Middle frontal gyrus (tissue), 1 donor: ENCODE results near the gene CDR2L.

ENCODE experiments used
- DNase-seq: peaks from one replicate; pipeline ENCODE4 v3.0.0-alpha.2; 2015; ENCODE audit warnings: low spot score; ENCODE audit errors: extremely low spot score

CDR2L gene

DNA sequence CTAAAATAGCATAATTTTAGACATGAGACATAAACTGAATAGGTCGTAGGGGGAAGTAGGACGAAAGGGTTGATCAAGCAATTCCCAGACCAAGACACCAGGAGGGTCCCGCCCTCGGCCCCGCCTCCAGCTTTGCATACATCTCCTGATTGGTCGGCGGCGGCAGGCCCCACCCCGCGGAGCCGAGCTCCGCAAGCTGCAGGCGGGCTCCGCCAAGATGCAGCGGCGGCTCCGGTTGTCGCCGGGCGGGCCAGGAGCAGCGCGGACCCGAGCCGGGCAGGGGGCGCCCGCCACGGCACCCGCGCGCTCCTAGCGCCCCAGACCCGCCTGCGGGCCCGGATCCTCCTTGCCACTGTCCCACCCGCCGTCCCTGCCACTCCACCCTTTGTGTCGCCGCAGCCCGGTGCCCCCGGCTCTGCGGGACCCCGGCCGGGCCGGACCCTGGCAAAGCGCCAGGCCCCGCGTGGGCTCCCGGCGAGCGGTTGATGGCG lies at the start of gene CDR2L:
Gene CDR2L, plus strand, starts transcription at position 215 of the 491 bp plus-strand sequence. CDS start 412 bp downstream, outside the sequence.
- peak; percentile 95 for DNase-seq

DNA sequence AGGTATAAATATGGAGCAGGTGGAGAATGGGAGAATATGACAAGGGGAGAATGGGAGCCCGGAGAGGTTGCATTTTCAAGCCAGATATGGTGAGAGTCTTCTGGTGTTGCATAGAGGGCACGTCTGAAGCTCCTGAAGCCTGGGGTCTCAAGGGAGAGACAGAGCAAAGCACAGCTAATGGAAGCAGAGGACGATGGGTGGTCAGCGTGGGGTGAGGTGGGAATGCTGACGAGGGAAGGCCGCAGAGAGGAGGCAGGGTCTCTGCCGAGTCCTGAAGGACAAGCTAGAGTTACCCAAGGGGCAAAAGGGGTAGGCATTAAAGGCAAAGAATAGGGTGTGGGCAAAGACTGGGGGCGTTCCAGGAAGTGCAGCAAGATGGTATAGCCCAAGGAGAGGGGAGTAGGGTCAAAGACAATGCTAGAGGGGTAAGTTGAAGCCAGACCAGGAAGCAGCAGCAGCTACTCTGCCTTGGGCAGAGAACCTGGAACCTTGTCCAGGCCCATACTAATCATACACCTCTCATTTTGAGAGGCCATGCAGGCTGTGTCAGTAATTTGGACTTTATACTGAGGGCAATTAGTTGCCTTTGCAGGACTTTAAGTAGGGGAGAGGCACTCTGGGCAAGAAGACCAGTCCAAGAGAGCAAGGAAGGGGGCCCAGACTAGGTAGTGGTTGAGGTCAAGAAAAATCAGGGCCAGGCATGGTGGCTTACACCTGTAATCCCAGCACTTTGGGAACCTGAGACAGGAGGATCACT lies 49.1 kb upstream of the CDR2L start:
- DNase-seq: no peak

DNA sequence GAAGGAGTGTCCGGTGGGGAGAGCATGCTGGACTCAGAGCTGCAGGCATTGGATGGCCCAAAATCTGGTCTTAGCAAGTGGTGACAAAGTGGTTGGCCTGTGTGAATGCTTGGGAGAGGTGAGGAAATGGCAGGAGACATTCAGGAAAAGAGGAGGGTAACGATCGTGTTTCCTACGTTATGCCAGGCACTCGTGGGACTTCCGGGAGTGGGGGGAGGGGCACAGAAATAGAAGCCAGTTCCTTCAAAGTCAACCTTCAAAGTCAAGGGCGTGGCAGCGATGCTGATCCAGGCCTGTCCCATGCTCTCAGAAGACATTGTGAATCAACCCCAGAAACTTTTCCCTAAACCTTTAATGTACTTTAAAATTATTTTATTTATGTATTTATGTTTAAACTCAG lies 47.9 kb upstream of the CDR2L start:
- DNase-seq: no peak

DNA sequence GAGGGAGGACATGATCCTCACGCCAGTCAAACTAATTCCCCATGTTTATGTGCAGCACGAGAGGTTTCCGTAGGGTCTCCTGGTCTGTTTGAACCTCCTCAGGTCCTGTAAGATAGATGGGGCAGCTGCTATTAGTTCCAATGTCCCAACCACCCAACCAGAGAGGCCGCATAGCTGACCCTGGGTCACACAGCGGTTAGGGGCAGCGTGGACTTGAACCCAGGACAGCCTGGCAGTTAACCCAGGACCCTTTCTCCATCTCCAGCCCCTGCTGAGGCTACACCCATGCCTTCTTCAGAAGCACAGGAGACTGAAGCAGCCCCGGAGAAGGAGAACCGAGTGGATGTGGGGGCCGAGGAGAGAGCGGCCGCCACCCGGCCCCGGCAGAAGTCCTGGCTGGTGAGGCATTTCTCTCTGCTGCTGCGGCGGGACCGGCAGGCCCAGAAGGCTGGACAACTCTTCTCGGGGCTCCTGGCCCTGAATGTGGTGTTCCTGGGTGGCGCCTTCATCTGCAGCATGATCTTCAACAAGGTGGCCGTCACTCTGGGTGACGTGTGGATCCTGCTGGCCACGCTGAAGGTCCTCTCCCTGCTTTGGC lies 46.2 kb upstream of the CDR2L start:
- no peak for DNase-seq

DNA sequence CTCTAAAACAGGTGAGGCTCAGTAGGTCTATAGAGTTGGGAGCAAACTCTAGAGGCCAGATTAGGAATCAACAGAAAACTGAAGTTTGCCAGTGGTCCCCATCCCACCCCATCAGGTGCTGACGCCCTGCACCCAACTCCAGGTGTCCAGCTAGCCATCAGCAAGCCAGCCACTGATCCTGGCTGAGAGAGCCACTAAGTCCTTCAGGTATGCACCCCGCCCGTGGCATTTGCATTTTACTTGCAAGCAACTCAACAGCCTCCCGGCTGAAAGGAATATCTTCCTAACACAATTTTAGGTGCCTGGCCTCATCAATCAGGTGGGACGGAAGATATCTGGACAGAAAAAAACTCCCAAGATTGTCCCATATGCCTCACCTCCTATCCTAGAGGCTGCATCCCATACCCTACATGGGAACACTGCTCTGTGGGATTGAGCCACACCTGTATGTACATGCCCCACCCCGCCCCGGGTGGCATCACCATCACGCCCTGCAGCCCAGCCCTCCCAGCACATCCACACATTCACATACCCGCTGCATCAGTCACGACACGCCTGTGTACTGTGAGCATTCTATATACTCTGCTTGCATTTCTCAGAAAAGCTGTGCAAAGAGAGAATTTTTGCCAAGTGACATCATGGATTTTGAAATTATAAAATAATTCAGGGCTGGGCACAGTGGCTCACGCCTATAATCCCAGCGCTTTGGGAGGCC lies 43.5 kb upstream of the CDR2L start:
- DNase-seq: no peak

DNA sequence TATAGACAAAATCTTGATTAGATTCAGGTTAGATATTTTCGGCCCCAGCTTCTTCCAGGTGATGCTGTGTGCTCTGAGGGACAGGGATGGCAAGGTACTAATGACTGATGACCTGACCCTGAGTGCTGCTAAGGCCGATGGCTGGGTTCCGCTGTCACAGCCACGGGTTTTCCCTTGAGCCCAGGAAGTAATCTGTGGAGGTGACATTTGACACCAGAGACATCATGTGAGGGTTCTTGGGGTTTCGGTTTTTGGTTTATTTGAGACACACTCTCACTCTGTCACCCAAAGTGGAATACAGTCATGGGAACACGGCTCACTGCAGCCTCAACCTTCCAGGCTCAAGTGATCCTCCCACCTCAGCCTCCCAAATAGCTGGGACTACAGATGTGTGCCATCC lies 41.9 kb upstream of the CDR2L start:
- no peak for DNase-seq

DNA sequence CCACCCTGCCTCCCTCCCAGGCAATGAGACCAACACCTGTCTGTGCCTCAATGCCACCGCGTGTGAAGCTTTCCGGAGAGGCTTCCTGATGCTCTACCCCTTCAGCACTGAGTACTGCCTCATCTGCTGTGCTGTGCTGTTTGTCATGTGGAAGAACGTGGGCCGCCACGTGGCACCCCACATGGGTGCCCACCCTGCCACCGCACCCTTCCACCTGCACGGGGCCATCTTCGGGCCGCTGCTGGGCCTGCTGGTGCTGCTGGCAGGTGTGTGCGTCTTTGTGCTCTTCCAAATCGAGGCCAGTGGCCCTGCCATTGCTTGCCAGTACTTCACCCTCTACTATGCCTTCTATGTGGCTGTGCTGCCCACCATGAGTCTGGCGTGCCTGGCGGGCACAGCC lies 40.8 kb upstream of the CDR2L start:
- DNase-seq: no peak

DNA sequence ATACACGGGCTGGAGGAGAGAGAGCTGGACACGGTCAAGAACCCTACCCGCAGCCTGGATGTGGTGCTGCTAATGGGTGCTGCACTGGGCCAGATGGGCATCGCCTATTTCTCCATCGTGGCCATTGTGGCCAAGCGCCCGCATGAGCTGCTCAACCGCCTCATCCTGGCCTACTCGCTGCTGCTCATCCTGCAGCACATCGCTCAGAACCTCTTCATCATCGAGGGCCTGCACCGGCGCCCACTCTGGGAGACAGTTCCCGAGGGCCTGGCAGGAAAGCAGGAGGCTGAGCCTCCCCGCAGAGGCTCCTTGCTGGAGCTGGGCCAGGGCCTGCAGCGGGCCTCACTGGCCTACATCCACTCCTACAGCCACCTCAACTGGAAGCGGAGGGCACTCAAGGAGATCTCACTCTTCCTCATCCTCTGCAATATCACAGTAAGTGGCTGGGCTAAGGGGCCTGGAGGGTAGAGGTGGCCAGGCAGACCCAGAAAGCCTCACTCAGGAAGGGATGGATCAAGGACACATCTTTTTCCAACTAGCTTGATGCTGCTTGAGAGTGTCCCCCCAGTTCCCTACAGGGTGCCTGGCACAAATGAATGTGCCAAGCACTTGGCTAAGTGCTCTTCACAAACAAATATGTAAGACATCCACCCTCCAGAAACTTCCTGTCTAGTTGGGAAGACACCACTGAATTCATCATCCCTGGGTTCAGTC lies 40.2 kb upstream of the CDR2L start:
- no peak for DNase-seq

DNA sequence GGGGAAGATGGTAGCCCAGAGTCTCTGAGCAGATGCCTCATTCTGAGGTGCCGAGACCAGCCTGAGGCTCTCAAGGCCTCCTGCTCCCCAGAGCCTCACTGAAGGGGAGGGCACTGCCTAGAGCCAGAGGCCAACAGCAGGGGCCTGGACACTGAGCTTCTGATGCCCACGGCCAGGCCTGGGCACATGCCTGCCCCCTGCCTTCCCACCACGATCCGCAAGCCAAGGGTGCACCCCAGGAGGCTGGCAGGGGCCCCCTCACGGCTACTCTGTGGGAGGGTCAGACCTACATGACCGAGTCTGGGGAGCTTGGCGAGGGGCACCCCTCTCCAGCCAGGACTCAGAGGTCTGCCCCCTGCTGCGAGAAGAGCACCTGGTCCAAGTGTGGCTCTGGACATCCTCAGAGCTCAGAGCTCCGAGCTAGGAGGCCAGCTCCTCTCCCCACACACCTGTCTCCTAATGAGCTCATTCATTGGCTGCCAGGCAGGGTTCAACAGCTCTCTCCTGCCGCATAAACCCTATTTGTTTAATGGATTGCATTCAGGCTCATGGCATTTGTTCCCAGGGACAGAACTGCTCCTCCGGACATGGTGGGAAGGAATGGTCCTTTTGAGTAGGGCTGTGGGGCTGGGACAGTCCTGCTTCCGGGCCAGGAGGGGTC lies 37.8 kb upstream of the CDR2L start:
- no peak for DNase-seq

DNA sequence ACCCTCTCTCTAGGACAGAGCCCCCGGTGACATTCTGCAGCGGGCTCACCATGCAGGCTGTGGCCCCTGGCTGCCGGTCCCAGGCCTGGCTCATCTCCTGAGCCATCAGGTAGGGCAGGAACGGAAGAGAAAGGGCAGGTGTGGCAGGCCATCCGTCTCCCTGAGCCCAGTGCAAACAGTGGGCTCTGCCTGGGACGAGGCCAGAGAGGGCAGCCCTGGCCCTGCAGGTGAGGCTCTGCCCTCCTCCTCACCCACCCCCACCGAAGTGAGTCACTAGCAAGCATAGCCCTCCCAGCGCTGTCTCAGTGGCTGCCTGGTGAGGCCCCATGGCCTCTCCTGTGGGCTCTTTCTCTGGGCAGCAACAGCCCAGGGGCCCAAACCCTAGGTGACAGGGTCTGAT lies 37.2 kb upstream of the CDR2L start:
- DNase-seq: no peak

DNA sequence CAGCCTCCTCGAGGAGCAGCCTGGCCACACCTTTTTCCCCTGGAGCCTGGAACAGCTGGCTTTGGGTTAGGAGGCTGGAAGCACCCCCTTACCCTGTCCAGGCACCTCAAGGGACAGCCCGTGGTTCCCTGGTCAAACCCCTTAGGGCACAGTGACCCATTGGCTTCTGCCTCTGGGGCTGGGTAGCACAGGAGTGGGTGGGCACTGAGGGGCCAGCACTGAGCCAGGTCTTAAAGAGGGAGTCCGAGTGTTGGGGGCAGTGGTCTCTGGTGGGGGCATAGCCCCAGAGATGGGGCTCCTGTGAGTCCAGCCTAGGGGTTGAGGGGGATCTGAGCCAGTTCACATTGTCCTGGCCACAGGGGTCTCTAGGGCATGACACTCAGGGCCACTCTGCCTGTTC lies 36.4 kb upstream of the CDR2L start:
- DNase-seq: no peak

DNA sequence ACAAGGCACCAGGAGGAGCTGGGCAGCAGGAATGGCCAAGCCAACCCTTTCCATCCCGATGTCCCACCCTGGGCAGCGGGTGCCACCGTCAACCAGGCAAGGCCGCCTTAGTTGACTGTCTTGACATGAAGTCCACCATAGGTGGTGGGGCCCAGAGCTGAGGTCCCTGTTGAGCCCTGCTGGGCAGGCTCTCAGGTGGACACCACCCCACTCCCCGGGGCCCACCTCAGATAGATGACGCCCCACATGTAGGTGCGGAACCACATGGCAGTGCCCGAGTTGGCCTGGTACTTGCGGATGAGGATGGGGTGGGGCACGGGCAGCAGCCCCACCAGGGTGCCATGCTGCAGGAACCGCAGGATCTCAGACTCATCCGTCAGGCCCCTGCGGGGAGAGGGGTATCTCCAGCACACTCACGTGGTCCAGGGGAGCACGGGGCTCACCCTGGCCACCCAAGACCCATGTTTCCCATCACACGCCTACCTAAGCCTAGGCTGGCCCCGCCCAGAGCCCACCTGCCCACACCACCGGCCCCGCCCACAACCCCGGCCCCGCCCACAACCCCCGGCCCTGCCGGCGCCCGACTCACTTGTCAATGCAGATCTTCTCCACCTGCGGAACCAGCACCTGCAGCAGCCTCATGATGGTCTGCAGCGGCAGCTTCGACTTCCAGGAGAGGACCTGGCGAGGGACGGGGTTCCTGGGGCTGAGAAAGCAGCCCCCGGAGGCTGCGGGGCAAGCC lies 35.6 kb upstream of the CDR2L start:
- no peak for DNase-seq

DNA sequence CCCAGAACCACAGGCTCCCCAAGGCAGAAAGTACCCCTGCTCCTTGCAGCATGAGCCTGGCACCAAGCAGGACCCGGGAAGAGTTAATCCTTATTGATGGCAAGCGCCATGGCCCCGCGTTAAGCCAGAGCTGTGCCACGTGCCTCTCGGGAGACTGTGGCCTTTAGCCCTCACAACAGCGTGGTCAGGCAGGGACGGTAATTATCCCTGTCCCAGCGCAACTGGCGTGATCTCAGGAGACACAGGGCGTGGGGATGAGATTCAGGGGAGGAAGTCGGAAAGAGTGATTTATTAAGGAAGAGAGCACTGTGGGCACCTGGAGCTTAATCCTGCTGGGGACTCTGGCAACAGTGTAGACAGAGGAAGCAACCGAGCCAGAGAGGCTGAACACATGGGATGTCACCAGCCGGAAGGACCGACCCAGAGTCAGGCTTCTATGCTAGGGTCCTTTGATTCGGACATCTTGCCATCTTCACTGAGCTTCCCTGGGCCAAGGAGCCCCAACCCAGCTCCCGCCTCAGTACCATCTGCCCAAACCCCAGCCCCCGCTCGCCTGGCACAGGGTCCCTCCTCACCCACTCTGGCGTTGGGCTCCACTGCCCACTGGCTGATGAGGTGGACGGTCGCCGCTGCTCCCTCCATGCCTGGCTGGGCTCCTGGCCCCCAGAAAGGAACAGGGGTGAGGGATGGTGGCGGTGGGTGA lies 34.9 kb upstream of the CDR2L start:
- no peak for DNase-seq

DNA sequence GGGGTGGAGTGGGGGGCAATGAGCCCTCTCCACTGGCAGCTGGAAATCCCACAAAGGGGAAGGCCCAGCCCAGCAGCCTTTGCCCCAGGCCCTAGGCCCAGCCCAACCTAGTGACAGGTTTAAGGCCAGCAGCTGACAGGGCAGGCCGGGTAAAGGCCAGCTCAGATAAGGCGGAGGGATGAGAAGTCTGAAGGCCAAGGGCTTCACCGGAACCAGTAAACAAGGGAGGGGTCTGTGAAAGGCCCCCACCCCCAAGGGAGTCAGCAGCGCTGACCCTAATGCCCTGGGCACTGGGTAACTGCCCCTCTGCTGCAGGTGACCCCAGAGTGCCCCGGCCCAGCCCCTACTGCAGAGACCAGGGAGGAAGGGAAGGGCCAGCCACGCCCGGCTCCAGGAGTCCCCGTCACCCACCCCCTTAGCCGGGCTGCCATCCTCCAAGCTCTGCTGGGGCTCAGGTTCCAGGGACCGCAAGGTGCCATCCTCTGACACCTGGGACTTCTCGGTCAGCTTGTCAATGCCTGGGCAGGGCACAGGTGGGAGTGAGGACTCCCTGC lies 34.2 kb upstream of the CDR2L start:
- DNase-seq: no peak

DNA sequence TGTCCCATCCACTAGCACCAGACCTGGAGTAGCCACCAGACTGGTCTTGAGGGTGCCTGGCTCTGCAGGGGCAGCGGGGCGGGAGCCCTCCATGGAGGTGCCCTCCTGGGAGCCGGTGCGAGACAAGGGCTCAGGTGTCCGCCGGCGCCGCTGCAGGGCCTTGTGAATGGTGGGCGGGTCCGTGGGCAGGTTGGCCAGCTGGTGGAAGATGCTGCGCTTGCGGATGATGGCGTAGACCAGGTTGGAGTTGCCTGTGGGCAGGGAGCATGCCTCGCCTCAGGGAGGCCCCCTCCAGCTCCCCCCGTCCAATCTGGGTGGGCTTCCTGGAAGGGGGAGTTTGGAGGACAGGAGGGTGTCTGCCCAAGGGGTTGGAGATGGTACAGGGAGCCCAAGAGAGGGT lies 33.3 kb upstream of the CDR2L start:
- DNase-seq: no peak

DNA sequence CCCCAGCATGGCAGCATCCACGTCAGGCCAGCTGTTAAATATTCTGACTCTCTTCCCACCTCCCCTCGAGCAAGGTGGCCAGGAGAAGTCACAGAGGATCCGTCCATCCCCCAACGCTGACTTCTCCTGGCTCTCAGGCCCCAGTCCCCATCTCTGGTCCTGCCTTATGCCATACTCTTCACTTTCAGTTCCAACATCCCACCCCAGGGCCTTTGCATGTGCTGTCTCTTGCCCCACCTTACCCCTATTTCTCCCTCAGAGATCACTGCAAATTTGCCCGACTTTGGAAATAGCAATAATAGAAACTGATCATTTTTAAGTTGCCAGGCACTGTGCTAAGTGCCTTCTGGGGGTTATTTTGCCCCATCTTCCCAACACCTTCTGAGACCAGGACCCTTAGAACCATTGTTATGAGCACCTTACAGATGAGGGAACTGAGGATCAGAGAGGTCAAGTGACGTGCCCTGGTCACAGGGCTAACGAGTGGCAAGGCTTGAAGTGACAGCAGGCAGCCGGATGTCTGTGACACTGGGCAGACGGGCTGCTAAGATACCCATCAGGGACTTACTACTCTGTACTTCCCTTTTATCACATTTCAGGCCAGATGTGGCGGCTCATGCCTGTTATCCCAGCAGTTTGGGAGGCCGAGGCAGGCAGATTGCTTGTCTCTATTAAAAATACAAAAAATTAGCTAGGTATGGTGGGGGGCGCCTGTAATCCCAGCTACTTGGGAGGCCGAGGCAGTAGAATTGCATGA lies 32.6 kb upstream of the CDR2L start:
- no peak for DNase-seq

DNA sequence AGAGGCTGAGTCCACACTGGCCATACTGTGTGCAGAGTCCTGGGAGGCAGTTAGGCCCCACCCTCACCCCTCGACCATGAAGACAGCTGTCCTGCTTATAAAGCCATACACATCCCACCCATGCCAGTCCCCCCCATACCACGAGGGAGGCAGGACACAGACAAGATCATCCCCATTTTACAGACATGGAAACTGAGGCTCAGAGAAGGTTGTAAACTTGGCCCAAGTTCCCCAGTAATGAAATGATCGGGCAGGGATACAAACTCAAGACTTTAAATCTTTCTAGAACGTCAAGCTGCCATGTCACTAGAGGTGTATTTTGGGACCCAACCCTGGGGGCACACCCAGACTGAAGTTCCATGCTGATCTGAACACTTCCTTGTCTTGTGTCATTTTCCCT lies 31.3 kb upstream of the CDR2L start:
- no peak for DNase-seq

DNA sequence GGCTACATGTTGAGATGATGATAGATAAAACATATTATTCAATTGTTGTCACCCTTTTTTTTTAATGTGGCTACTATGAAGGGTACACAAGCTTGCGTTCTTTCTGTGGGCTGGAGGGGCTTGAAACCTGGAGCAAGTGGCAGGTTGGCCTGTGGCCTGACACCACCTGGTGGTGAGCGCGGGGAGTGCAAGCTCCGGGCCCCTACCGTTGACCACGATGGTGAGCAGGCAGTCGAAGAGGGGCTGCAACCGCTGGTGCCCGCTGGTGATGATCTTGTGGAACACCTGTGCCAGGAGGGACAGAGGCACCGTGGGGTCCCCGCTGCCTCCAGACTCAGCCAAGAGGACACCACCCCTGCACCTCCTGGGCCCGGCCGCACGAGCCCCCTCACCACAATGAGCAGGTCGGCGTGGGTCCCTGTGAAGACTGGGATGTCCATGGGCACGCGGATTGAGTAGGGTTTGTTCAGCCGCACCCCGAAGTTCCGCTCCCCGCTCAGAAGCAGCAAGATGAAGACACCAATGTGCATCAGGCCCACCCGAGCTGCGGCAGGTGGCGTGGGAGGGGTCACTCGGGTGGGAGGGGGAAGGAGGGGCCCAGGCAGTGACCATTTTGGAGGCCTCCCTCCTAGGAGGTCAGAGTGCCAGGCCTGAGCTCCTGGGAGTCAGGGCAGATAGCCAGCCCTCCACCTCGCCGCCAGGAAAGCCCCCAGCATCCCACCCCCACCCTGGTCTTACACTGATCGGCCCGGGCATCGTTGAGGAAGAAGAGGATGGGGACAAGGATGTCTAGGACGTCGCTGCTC lies 29.3 kb upstream of the CDR2L start:
- DNase-seq: no peak
